Subcutaneous adipose tissue (tissue), 4 donors: Measurements from ENCODE around the gene PRSS38. TPM values are rescaled to one million over a fixed set of nuclear protein-coding genes. Genes with fewer than 3 reads are reported as not detected.

Experiments used
- CTCF ChIP-seq: fragments of 450-650 bp; IDR thresholded peaks from one replicate; pipeline ENCODE4 v1.5.1; 2016; ENCODE audit warnings: low read depth, mild to moderate bottlenecking, control low read depth, antibody characterized with exemption, moderate library complexity
- total RNA-seq, 4 donors: library from RNA; depleted of rRNA; stranded (reverse); fragments of >200 nt; gene quantifications; one replicate each; pipeline ENCODE4 v1.1.0, GENCODE V29; 2016

PRSS38 gene
- total RNA-seq, 4 donors from 2014 or later: not detected

GRCh38 chr1:227885648-227886502, 70.4 kb downstream of the PRSS38 start:
- no peak for TF ChIP-seq CTCF

GRCh38 chr1:227886503-227886961, 71.1 kb downstream of the PRSS38 start:
- no peak for TF ChIP-seq CTCF

GRCh38 chr1:227886993-227887696, 71.7 kb downstream of the PRSS38 start:
- TF ChIP-seq CTCF: no peak

- no peak for TF ChIP-seq CTCF
These were observed 72.4 kb downstream of the PRSS38 start for GRCh38 chr1:227887697-227888403.

GRCh38 chr1:227888404-227889046, 73.0 kb downstream of the PRSS38 start:
- TF ChIP-seq CTCF: no peak

GRCh38 chr1:227889047-227889862, 73.8 kb downstream of the PRSS38 start:
- no peak for TF ChIP-seq CTCF
